GM23338 (cell line): Measurements from ENCODE around the gene TUBG1. TPM values are rescaled to one million over a fixed set of nuclear protein-coding genes. Genes with fewer than 3 reads are reported as not detected.

Source experiments
- ATAC-seq: fragments of 200-7000 bp; cut with Tn5 transposase; 3 replicates; pipeline ENCODE4 v1.9.1; 2020
- DNase-seq: peaks from one replicate; pipeline ENCODE4 v3.0.0-alpha.2; 2015; ENCODE audit warnings: low spot score
- H2AFZ ChIP-seq: fragments of 200-600 bp; sonication (generic); 2 replicates; pipeline ENCODE4 v1.8.0; 2016; ENCODE audit warnings: antibody characterized with exemption, mild to moderate bottlenecking, moderate library complexity
- H3F3A ChIP-seq: fragments of 200-600 bp; sonication (generic); replicated peaks from 2 replicates; pipeline ENCODE4 v1.8.0; 2017; ENCODE audit warnings: antibody characterized with exemption, mixed run types, low read depth
- H3K27ac ChIP-seq: fragments of 200-600 bp; sonication (generic); 2 replicates; pipeline ENCODE4 v1.6.1; 2016; ENCODE audit warnings: low read depth
- H3K27me3 ChIP-seq: fragments of 200-600 bp; sonication (generic); 2 replicates; pipeline ENCODE4 v1.8.0; 2016; ENCODE audit warnings: mild to moderate bottlenecking, mixed run types, moderate library complexity; ENCODE audit not compliant: insufficient read depth
- H3K36me3 ChIP-seq: fragments of 200-600 bp; sonication (generic); 2 replicates; pipeline ENCODE4 v1.8.0; 2016; ENCODE audit warnings: mild to moderate bottlenecking; ENCODE audit not compliant: insufficient read depth
- H3K4me1 ChIP-seq: fragments of 200-600 bp; sonication (generic); 2 replicates; pipeline ENCODE4 v1.8.0; 2016; ENCODE audit warnings: mild to moderate bottlenecking, moderate library complexity; ENCODE audit not compliant: insufficient read depth
- H3K4me2 ChIP-seq: fragments of 200-600 bp; sonication (generic); 2 replicates; pipeline ENCODE4 v1.7.1; 2017; ENCODE audit warnings: mixed run types
- H3K4me3 ChIP-seq: fragments of 200-600 bp; sonication (generic); 2 replicates; pipeline ENCODE4 v1.6.1; 2016; ENCODE audit warnings: mixed run types
- H3K79me2 ChIP-seq: fragments of 200-600 bp; sonication (generic); replicated peaks from 2 replicates; pipeline ENCODE4 v1.8.0; 2017; ENCODE audit warnings: mild to moderate bottlenecking; ENCODE audit not compliant: insufficient read depth
- H3K9me2 ChIP-seq: fragments of 200-600 bp; sonication (generic); 2 replicates; pipeline ENCODE4 v1.8.0; 2017; ENCODE audit not compliant: insufficient read depth
- H4K20me1 ChIP-seq: fragments of 200-600 bp; sonication (generic); replicated peaks from 2 replicates; pipeline ENCODE4 v1.8.0; 2017; ENCODE audit warnings: mild to moderate bottlenecking; ENCODE audit not compliant: insufficient read depth
- H3K27ac Mint-ChIP-seq: 2 replicates; pipeline ENCODE4 v1.8.0; 2020; ENCODE audit warnings: inconsistent platforms, mild to moderate bottlenecking, moderate library complexity, mixed read lengths
- H3K27me3 Mint-ChIP-seq: 3 replicates; pipeline ENCODE4 v1.8.0; 2022; ENCODE audit warnings: low read depth, mild to moderate bottlenecking, moderate library complexity, mixed read lengths, inconsistent platforms; ENCODE audit not compliant: insufficient read depth, poor library complexity
- H3K36me3 Mint-ChIP-seq: 3 replicates; pipeline ENCODE4 v1.8.0; 2021; ENCODE audit warnings: low read depth, mild to moderate bottlenecking, inconsistent platforms, moderate library complexity, mixed read lengths
- H3K4me1 Mint-ChIP-seq: 3 replicates; pipeline ENCODE4 v1.8.0; 2020; ENCODE audit warnings: mild to moderate bottlenecking, inconsistent platforms, mixed read lengths
- H3K4me3 Mint-ChIP-seq: 3 replicates; pipeline ENCODE4 v1.8.0; 2021; ENCODE audit warnings: moderate library complexity, mild to moderate bottlenecking, inconsistent platforms, mixed read lengths
- H3K9me3 Mint-ChIP-seq: 3 replicates; pipeline ENCODE4 v1.8.0; 2020; ENCODE audit warnings: moderate library complexity, mild to moderate bottlenecking, inconsistent platforms, mixed read lengths
- CREB1 ChIP-seq: fragments of 250-450 bp; sonication (Bioruptor Pico); IDR thresholded peaks from 2 replicates; pipeline ENCODE4 v1.5.0; 2020; ENCODE audit warnings: low read depth, mild to moderate bottlenecking, moderate library complexity
- EZH2 ChIP-seq: fragments of 200-600 bp; sonication (generic); IDR thresholded peaks from one replicate; pipeline ENCODE4 v1.8.0; 2017; ENCODE audit warnings: antibody characterized with exemption, mild to moderate bottlenecking, low read depth; ENCODE audit not compliant: unreplicated experiment
- REST ChIP-seq: IDR thresholded peaks from one replicate; pipeline ENCODE4 v1.6.1; 2018; ENCODE audit warnings: antibody characterized with exemption; ENCODE audit not compliant: unreplicated experiment
- STAT1 ChIP-seq: IDR thresholded peaks from one replicate; pipeline ENCODE4 v1.6.1; 2016; ENCODE audit warnings: antibody characterized with exemption; ENCODE audit not compliant: unreplicated experiment
- ZNF114 ChIP-seq: fragments of 250-450 bp; sonication (Bioruptor Pico); IDR thresholded peaks from 2 replicates; pipeline ENCODE4 v1.5.0; 2020; ENCODE audit warnings: mild to moderate bottlenecking, moderate library complexity
- ZNF462 ChIP-seq: fragments of 250-450 bp; sonication (Bioruptor Pico); IDR thresholded peaks from 2 replicates; pipeline ENCODE4 v1.5.0; 2020; ENCODE audit warnings: mild to moderate bottlenecking, moderate library complexity
- polyA plus RNA-seq: library from polyadenylated mRNA; unstranded; fragments of >200 nt; fragmentation: Nextera tagmentation; extraction: Ambion mirVana; gene quantifications from 2 replicates; pipeline ENCODE4 v1.2.1, GENCODE V29; 2016
- total RNA-seq: library from RNA; depleted of rRNA; stranded (reverse); fragments of >200 nt; shearing (Covaris generic); gene quantifications from 2 replicates; pipeline ENCODE4 v1.2.3, GENCODE V29; 2014

TUBG1 gene
- total and polyA plus RNA-seq, 2 experiments from 2014 or later: 101 to 117 TPM

GRCh38 chr17:42647778-42648177, 38.3 kb downstream of the TUBG1 start (continued):
- no peak for TF ChIP-seq ZNF462 (CRISPR knock-in tag)

GRCh38 chr17:42651392-42651791, 41.9 kb downstream of the TUBG1 start:
- ATAC-seq: no peak
- TF ChIP-seq EZH2: no peak
- no peak for TF ChIP-seq CREB1 (CRISPR knock-in tag)
- no peak for TF ChIP-seq STAT1
- no peak for TF ChIP-seq ZNF462 (CRISPR knock-in tag)
- TF ChIP-seq REST: no peak
- no peak for TF ChIP-seq ZNF114

More at GRCh38 chr17:42651392-42651791, 41.9 kb downstream of the TUBG1 start:
- no peaks in the 10 kb centered on the region for H4K20me1 ChIP-seq
- 0 out of 2 replicates have a peak, but pooled peaks cover 3% of the 10 kb centered on the region for H3K27me3 ChIP-seq
- Mint-ChIP-seq H3K4me1 (peaks cover 11% of the 10 kb centered on the region; the same call in 2 of the 3 replicates), H3K36me3 (no peaks in the 10 kb centered on the region), H3K27ac (no peak overlapping the region), H3K9me3 (no peaks in the 10 kb centered on the region; the same call in 2 of the 3 replicates), H3K27me3 (peaks cover 9% of the 10 kb centered on the region), H3K4me3 (no peak overlapping the region)
- no peak overlapping the region for H3K4me2 ChIP-seq
- 0 out of 2 replicates have a peak, but pooled peaks cover 8% of the 10 kb centered on the region for H3F3A ChIP-seq
- no peak overlapping the region for H3K4me3 ChIP-seq
- 0 out of 2 replicates have a peak, but pooled peaks cover 2% of the 10 kb centered on the region for H3K4me1 ChIP-seq
- H3K36me3 ChIP-seq: no peaks in the 10 kb centered on the region
- DNase-seq: no peak
- H3K9me2 ChIP-seq: no peaks in the 10 kb centered on the region
- H3K79me2 ChIP-seq: no peaks in the 10 kb centered on the region
- H3K27ac ChIP-seq: no peak overlapping the region
- no peak overlapping the region for H2AFZ ChIP-seq
